ENCODE measurements around the gene GRID2. TPM values are rescaled to one million over a fixed set of nuclear protein-coding genes. Genes with fewer than 3 reads are reported as not detected.

GRID2 gene
- total and polyA plus RNA-seq, 4 donors: under 0.01 to 0.02 TPM; not detected in 2

DNA sequence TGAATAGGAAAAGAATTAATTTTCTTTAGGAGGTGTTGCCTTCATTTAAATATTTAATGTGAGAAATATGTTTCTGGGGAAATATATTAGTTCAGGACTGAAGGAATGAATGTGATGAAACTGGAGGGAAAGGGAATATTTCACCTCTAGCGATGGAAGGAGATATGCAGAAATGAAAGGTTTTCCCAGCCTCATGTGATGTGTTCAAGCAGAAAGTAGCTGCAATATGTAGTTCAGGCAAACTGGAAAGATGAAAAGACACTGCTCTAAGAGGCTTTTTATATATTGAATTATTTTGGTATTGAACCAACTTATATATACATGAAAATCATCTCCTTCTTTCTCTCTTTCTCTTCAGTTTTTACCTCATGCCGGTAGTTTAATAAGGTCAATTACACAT is 3.4 kb downstream of the GRID2 start:
- no peak overlapping the region for H3K27ac ChIP-seq (ENCODE audit: low read depth in 1 of 2, low read length in 2 of 2)
- no peaks in the 10 kb centered on the region for H3K9me3 ChIP-seq (ENCODE audit: control insufficient read depth in 4 of 4, low read length in 3 of 4)
- WGBS: 87% methylated on average over 2 of the region's 2 CpGs
- DNase-seq (ENCODE audit: low spot score): no peak
- no peak overlapping the region for H3K4me3 ChIP-seq (ENCODE audit: low read depth in 1 of 3, low read length in 3 of 3)
- TF ChIP-seq SP1 (IDR thresholded peaks at IDR 0.05) (no peak), RAD21 (IDR thresholded peaks at IDR 0.05) (no peak), TAF1 (conservative IDR thresholded peaks at IDR 0.05) (no peak), FOXA1 (IDR thresholded peaks at IDR 0.05) (no peak)
- TF ChIP-seq, protein P1, sequence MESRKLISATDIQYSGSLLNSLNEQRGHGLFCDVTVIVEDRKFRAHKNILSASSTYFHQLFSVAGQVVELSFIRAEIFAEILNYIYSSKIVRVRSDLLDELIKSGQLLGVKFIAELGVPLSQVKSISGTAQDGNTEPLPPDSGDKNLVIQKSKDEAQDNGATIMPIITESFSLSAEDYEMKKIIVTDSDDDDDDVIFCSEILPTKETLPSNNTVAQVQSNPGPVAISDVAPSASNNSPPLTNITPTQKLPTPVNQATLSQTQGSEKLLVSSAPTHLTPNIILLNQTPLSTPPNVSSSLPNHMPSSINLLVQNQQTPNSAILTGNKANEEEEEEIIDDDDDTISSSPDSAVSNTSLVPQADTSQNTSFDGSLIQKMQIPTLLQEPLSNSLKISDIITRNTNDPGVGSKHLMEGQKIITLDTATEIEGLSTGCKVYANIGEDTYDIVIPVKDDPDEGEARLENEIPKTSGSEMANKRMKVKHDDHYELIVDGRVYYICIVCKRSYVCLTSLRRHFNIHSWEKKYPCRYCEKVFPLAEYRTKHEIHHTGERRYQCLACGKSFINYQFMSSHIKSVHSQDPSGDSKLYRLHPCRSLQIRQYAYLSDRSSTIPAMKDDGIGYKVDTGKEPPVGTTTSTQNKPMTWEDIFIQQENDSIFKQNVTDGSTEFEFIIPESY (IDR thresholded peaks at IDR 0.05): no peak
- H3K27me3 ChIP-seq (ENCODE audit: control insufficient read depth in 4 of 4, insufficient read depth in 4 of 4, low read length in 3 of 4): peaks cover 4 to 10% (median 7%) of the 10 kb centered on the region in 4 donors
- peaks cover 7 to 18% (median 12%) of the 10 kb centered on the region in 4 donors for H3K4me1 ChIP-seq (ENCODE audit: control insufficient read depth in 4 of 4, insufficient read depth in 4 of 4, low read length in 3 of 4)
- H3K9ac ChIP-seq (ENCODE audit: low read depth in 1 of 2, low read length in 2 of 2): no peak overlapping the region
- H3K36me3 ChIP-seq (ENCODE audit: control insufficient read depth in 4 of 4, insufficient read depth in 3 of 4, low read depth in 1 of 4, low read length in 3 of 4): no peaks in the 10 kb centered on the region

DNA sequence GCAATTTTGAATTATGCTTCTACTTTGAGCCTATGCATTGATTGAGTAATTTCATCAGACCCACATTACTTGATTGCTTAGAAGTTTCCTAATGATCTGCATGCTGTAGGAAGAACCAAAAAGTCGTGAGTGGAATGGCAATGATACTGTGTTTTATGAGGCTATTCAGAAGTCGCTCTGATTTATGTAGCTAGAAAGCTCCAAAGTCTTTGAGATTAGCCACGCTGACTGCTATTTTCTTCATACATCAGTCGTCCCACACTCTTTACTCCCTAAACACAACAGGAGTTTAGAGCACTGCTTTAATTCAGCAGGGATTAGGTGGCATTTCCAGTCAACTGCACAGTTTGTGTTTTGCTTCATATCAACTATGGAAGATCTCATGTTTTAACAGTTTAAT is 4.1 kb downstream of the GRID2 start:
- H3K36me3 ChIP-seq (ENCODE audit: control insufficient read depth in 4 of 4, insufficient read depth in 3 of 4, low read depth in 1 of 4, low read length in 3 of 4): no peaks in the 10 kb centered on the region
- no peak overlapping the region for H3K27ac ChIP-seq (ENCODE audit: low read depth in 1 of 2, low read length in 2 of 2)
- TF ChIP-seq NR2F2 (IDR thresholded peaks at IDR 0.05) (no peak), HNF4A (conservative IDR thresholded peaks at IDR 0.05) (no peak), YY1 (IDR thresholded peaks at IDR 0.05) (no peak), RAD21 (IDR thresholded peaks at IDR 0.05) (no peak), SP1 (IDR thresholded peaks at IDR 0.05) (no peak), GABPA (IDR thresholded peaks at IDR 0.05 in 1 of 2, conservative IDR thresholded peaks at IDR 0.05 in 1 of 2) (no peak), FOXA1 (IDR thresholded peaks at IDR 0.05) (no peak), JUND (IDR thresholded peaks at IDR 0.05) (no peak), HNF4G (IDR thresholded peaks at IDR 0.05) (no peak), FOXA2 (IDR thresholded peaks at IDR 0.05) (no peak), RXRA (IDR thresholded peaks at IDR 0.05) (no peak), TAF1 (conservative IDR thresholded peaks at IDR 0.05) (no peak), EGR1 (IDR thresholded peaks at IDR 0.05; ENCODE audit: low read depth in 2 of 2) (no peak)
- TF ChIP-seq, protein P2, sequence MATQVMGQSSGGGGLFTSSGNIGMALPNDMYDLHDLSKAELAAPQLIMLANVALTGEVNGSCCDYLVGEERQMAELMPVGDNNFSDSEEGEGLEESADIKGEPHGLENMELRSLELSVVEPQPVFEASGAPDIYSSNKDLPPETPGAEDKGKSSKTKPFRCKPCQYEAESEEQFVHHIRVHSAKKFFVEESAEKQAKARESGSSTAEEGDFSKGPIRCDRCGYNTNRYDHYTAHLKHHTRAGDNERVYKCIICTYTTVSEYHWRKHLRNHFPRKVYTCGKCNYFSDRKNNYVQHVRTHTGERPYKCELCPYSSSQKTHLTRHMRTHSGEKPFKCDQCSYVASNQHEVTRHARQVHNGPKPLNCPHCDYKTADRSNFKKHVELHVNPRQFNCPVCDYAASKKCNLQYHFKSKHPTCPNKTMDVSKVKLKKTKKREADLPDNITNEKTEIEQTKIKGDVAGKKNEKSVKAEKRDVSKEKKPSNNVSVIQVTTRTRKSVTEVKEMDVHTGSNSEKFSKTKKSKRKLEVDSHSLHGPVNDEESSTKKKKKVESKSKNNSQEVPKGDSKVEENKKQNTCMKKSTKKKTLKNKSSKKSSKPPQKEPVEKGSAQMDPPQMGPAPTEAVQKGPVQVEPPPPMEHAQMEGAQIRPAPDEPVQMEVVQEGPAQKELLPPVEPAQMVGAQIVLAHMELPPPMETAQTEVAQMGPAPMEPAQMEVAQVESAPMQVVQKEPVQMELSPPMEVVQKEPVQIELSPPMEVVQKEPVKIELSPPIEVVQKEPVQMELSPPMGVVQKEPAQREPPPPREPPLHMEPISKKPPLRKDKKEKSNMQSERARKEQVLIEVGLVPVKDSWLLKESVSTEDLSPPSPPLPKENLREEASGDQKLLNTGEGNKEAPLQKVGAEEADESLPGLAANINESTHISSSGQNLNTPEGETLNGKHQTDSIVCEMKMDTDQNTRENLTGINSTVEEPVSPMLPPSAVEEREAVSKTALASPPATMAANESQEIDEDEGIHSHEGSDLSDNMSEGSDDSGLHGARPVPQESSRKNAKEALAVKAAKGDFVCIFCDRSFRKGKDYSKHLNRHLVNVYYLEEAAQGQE (IDR thresholded peaks at IDR 0.05): no peak
- TF ChIP-seq, protein P1 (IDR thresholded peaks at IDR 0.05): no peak
- TF ChIP-seq, protein P3, sequence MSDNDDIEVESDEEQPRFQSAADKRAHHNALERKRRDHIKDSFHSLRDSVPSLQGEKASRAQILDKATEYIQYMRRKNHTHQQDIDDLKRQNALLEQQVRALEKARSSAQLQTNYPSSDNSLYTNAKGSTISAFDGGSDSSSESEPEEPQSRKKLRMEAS (IDR thresholded peaks at IDR 0.05): no peak
- TF ChIP-seq, protein P4, sequence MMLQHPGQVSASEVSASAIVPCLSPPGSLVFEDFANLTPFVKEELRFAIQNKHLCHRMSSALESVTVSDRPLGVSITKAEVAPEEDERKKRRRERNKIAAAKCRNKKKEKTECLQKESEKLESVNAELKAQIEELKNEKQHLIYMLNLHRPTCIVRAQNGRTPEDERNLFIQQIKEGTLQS (IDR thresholded peaks at IDR 0.05): no peak
- TF ChIP-seq, protein P5, sequence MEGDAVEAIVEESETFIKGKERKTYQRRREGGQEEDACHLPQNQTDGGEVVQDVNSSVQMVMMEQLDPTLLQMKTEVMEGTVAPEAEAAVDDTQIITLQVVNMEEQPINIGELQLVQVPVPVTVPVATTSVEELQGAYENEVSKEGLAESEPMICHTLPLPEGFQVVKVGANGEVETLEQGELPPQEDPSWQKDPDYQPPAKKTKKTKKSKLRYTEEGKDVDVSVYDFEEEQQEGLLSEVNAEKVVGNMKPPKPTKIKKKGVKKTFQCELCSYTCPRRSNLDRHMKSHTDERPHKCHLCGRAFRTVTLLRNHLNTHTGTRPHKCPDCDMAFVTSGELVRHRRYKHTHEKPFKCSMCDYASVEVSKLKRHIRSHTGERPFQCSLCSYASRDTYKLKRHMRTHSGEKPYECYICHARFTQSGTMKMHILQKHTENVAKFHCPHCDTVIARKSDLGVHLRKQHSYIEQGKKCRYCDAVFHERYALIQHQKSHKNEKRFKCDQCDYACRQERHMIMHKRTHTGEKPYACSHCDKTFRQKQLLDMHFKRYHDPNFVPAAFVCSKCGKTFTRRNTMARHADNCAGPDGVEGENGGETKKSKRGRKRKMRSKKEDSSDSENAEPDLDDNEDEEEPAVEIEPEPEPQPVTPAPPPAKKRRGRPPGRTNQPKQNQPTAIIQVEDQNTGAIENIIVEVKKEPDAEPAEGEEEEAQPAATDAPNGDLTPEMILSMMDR (IDR thresholded peaks at IDR 0.05; ENCODE audit: low read depth, low read length, missing input control): no peak
- peaks cover 3 to 8% (median 5%) of the 10 kb centered on the region in 4 donors for H3K27me3 ChIP-seq (ENCODE audit: control insufficient read depth in 4 of 4, insufficient read depth in 4 of 4, low read length in 3 of 4)
- WGBS: 54% methylated on average over 4 of the region's 4 CpGs
- no peak overlapping the region for H3K9ac ChIP-seq (ENCODE audit: low read depth in 1 of 2, low read length in 2 of 2)
- DNase-seq (ENCODE audit: low spot score): no peak
- H3K4me3 ChIP-seq (ENCODE audit: low read depth in 1 of 3, low read length in 3 of 3): no peak overlapping the region
- no peaks in the 10 kb centered on the region for H3K9me3 ChIP-seq (ENCODE audit: control insufficient read depth in 4 of 4, low read length in 3 of 4)
- H3K4me1 ChIP-seq (ENCODE audit: control insufficient read depth in 4 of 4, insufficient read depth in 4 of 4, low read length in 3 of 4): peaks cover 7 to 18% (median 12%) of the 10 kb centered on the region in 4 donors

All from liver (tissue), 9 donors.